Measurements from ENCODE around the gene SATB1.

The SATB1 gene

GRCh38 chr3:18447720-18448119, 22.6 kb upstream of the SATB1 start:
- Mint-ChIP-seq H3K9me3 (peaks cover 31% of the 10 kb centered on the region), H3K27ac (no peak overlapping the region), H3K36me3 (ENCODE audit: low read depth) (peaks cover 33% of the 10 kb centered on the region), H3K27me3 (ENCODE audit: low read depth, poor library complexity) (peaks cover 39% of the 10 kb centered on the region), H3K4me3 (no peak overlapping the region), H3K4me1 (peaks cover 33% of the 10 kb centered on the region)
- no peak for DNase-seq
- no peak for TF ChIP-seq CTCF (IDR thresholded peaks at IDR 0.05)

GRCh38 chr3:18446149-18446825, 21.1 kb upstream of the SATB1 start:
- no peak for DNase-seq
- peaks cover 31% of the 10 kb centered on the region for H3K9me3 Mint-ChIP-seq
- no peak for TF ChIP-seq CTCF (IDR thresholded peaks at IDR 0.05)
- H3K27me3 Mint-ChIP-seq (ENCODE audit: low read depth, poor library complexity), result peaks cover 48% of the 10 kb centered on the region
- peak overlapping the region; percentile 93 for H3K4me3 Mint-ChIP-seq
- H3K27ac Mint-ChIP-seq, result no peak overlapping the region
- H3K4me1 Mint-ChIP-seq, result peaks cover 33% of the 10 kb centered on the region
- peaks cover 33% of the 10 kb centered on the region for H3K36me3 Mint-ChIP-seq (ENCODE audit: low read depth)

GRCh38 chr3:18445401-18446148, 20.4 kb upstream of the SATB1 start:
- no peak for DNase-seq
- Mint-ChIP-seq H3K4me1 (peaks cover 33% of the 10 kb centered on the region), H3K36me3 (ENCODE audit: low read depth) (peaks cover 32% of the 10 kb centered on the region), H3K27me3 (ENCODE audit: low read depth, poor library complexity) (peaks cover 55% of the 10 kb centered on the region), H3K27ac (no peak overlapping the region), H3K4me3 (peak overlapping the region; percentile 93), H3K9me3 (peaks cover 27% of the 10 kb centered on the region)
- no peak for TF ChIP-seq CTCF (IDR thresholded peaks at IDR 0.05)

- Mint-ChIP-seq H3K27me3 (ENCODE audit: low read depth, poor library complexity) (peaks cover 62% of the 10 kb centered on the region), H3K9me3 (peaks cover 20% of the 10 kb centered on the region), H3K4me1 (peaks cover 33% of the 10 kb centered on the region), H3K27ac (no peak overlapping the region), H3K36me3 (ENCODE audit: low read depth) (peaks cover 24% of the 10 kb centered on the region), H3K4me3 (peak overlapping the region; percentile 94)
- TF ChIP-seq CTCF (IDR thresholded peaks at IDR 0.05), result no peak
- DNase-seq, result peak; percentile 87
These were observed 19.7 kb upstream of the SATB1 start for GRCh38 chr3:18444595-18445400.

GRCh38 chr3:18443665-18444594, 18.8 kb upstream of the SATB1 start:
- DNase-seq, result peak; percentile 39

More at GRCh38 chr3:18443665-18444594, 18.8 kb upstream of the SATB1 start:
- Mint-ChIP-seq H3K9me3 (peaks cover 11% of the 10 kb centered on the region), H3K36me3 (ENCODE audit: low read depth) (peaks cover 15% of the 10 kb centered on the region), H3K4me3 (peak overlapping the region; percentile 94), H3K27ac (no peak overlapping the region), H3K4me1 (peaks cover 33% of the 10 kb centered on the region), H3K27me3 (ENCODE audit: low read depth, poor library complexity) (peaks cover 68% of the 10 kb centered on the region)
- TF ChIP-seq CTCF (IDR thresholded peaks at IDR 0.05), result no peak
